Psoas muscle (tissue), 8 donors: ENCODE measurements around the gene C20orf202. TPM values are rescaled to one million over a fixed set of nuclear protein-coding genes. Genes with fewer than 3 reads are reported as not detected.

Experiments
- ATAC-seq, 4 donors: fragments of 200-7000 bp; cut with Tn5 transposase; one replicate each; pipeline ENCODE4 v1.9.1; 2020; ENCODE audit warnings: moderate library complexity in 3 of 4, mild to moderate bottlenecking in 2 of 4
- DNase-seq, 2 donors: peaks; one replicate each; pipeline ENCODE4 v3.0.0-alpha.2; 2020
- H3K27ac ChIP-seq: fragments of 200-600 bp; one replicate; pipeline ENCODE4 v1.8.0; 2022
- H3K27me3 ChIP-seq, 3 donors: fragments of 200-600 bp in 1 of 3; one replicate each; pipeline versions ENCODE4 v1.6.1 to v1.8.0; 2013 to 2022; ENCODE audit warnings: low read length in 2 of 3, mild to moderate bottlenecking in 2 of 3, moderate library complexity in 1 of 3; ENCODE audit not compliant: insufficient read depth in 3 of 3
- H3K36me3 ChIP-seq, 2 donors: fragments of 200-600 bp in 1 of 2; one replicate each; pipeline versions ENCODE4 v1.6.1 to v1.8.0; 2013 to 2022; ENCODE audit warnings: low read depth in 1 of 2, mild to moderate bottlenecking in 1 of 2, moderate library complexity in 1 of 2; ENCODE audit not compliant: insufficient read depth in 1 of 2
- H3K4me1 ChIP-seq: fragments of 200-600 bp; one replicate; pipeline ENCODE4 v1.8.0; 2022
- H3K4me3 ChIP-seq: fragments of 200-600 bp; one replicate; pipeline ENCODE4 v1.8.0; 2022; ENCODE audit warnings: mild to moderate bottlenecking
- H3K9me3 ChIP-seq: fragments of 200-600 bp; one replicate; pipeline ENCODE4 v1.8.0; 2022
- CTCF ChIP-seq: fragments of 200-600 bp; IDR thresholded peaks from one replicate; pipeline ENCODE4 v1.8.0; 2022; ENCODE audit warnings: antibody characterized with exemption
- WGBS, 3 donors: extraction: QIAGEN DNeasy Blood & Tissue Kit; methylation state at CpG; one replicate each; pipeline versions ENCODE4 v1.1.6 to v1.1.7; 2013; 5-methylcytosine and 5-hydroxymethylcytosine counted together
- intact Hi-C, 2 donors: fragments of 100-400 bp; cut with DNase I; formaldehyde crosslinking; loops; one replicate each; pipeline versions ENCODE4 v1.11.0 to v1.14.2; 2022
- polyA plus RNA-seq, 3 donors: library from polyadenylated mRNA; stranded (reverse); fragments of 200-250 nt; gene quantifications; one replicate each; pipeline ENCODE4 v1.2.3, GENCODE V29; 2013
- total RNA-seq, 4 donors: library from RNA; stranded (reverse); fragmentation: NEBNext Ultra II Directional in 2 of 4; extraction: Animal tissue kit (Norgen Biotek cat#: 25700) in 2 of 4; gene quantifications; one replicate each; pipeline versions ENCODE4 v1.2.1 to v1.2.4, GENCODE V29; 2021 to 2023
- donor health status: healthy with polysubstance abuse.
- donor health status: DM: no; HTN: no; CAD: no; lungs with moderate emphysema.
- donor health status: Bipolar disorder and iron deficiency.
- donor health status: healthy.
- donor health status: DM: yes; HTN: yes; CAD: no.
- donor health status: DM: no; HTN: no; CAD: no.
- donor health status: DM: no; HTN: no; CAD: no.
- donor health status: DM: yes; HTN: yes; CAD: no.

C20orf202 gene
- total and polyA plus RNA-seq, 7 donors, result 0.05 to 0.32 (median 0.12) TPM; not detected in 1

GRCh38 chr20:1199964-1200363, 3.3 kb upstream of the C20orf202 start:
- DNase-seq (no peak), ATAC-seq (no peak)
- Histone ChIP-seq H3K4me1 (no peaks in the 10 kb centered on the region), H3K27me3 (no peaks in the 10 kb centered on the region), H3K27ac (no peak overlapping the region), H3K36me3 (no peaks in the 10 kb centered on the region), H3K9me3 (no peaks in the 10 kb centered on the region), H3K4me3 (no peak overlapping the region)
- intact Hi-C loops, result no loop called here
- WGBS, 3 donors, result 88 to 98% (median 97%) methylated on average over 1 of the region's 1 CpG
- TF ChIP-seq CTCF, result no peak

DNA sequence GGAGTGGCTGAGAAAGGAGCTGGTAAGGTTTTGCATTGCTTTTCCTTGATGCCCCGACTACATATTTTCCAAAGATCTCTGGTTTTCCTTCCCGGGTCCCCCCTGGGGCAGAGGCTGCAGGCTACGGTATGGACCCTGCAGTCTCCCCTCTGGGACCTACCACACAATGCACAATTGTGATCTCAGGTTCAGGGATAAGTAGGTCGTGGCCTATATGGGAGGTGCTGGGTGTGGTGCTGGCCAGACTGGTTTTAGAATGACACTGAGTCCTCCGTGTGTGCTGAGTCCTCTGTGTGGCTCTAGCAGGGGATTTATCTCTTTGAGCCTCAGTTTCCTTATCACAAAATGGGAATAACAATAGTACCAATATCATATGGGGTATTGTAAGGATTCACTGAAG, 376 bp downstream of the C20orf202 start:
- no peak for TF ChIP-seq CTCF
- no peak overlapping the region for H3K4me3 ChIP-seq

GRCh38 chr20:1204113-1204512, 859 bp downstream of the C20orf202 start:
- Histone ChIP-seq H3K9me3 (no peaks in the 10 kb centered on the region), H3K4me1 (no peaks in the 10 kb centered on the region), H3K27me3 (no peaks in the 10 kb centered on the region), H3K27ac (no peak overlapping the region), H3K36me3 (no peaks in the 10 kb centered on the region), H3K4me3 (no peak overlapping the region)
- DNase-seq (no peak), ATAC-seq (no peak)
- WGBS, 3 donors, result 56 to 69% (median 58%) methylated on average over 5 of the region's 5 CpGs
- intact Hi-C loops, result no loop called here
- TF ChIP-seq CTCF, result no peak

More for the DNA sequence above, 376 bp downstream of the C20orf202 start:
- no peaks in the 10 kb centered on the region for H3K27me3 ChIP-seq
- 55 to 65% (median 58%) methylated on average over 5 of the region's 5 CpGs for WGBS, 3 donors
- no peak for DNase-seq
- no peaks in the 10 kb centered on the region for H3K9me3 ChIP-seq
- no peak for ATAC-seq
- no peaks in the 10 kb centered on the region for H3K36me3 ChIP-seq
- no peak overlapping the region for H3K27ac ChIP-seq
- H3K4me1 ChIP-seq, result no peaks in the 10 kb centered on the region
- intact Hi-C loops, result no loop called here

GRCh38 chr20:1204576-1204975, 1.3 kb downstream of the C20orf202 start:
- DNase-seq (no peak), ATAC-seq (no peak)
- H3K4me1 ChIP-seq, result no peaks in the 10 kb centered on the region
- no peak overlapping the region for H3K4me3 ChIP-seq
- intact Hi-C loops, result no loop called here
- no peak overlapping the region for H3K27ac ChIP-seq
- H3K9me3 ChIP-seq, result no peaks in the 10 kb centered on the region
- no peaks in the 10 kb centered on the region for H3K36me3 ChIP-seq
- WGBS, 3 donors, result 68 to 73% (median 70%) methylated on average over 2 of the region's 2 CpGs
- H3K27me3 ChIP-seq, result no peaks in the 10 kb centered on the region
- no peak for TF ChIP-seq CTCF

- no peaks in the 10 kb centered on the region for H3K27me3 ChIP-seq
- H3K36me3 ChIP-seq, result no peaks in the 10 kb centered on the region
- no peaks in the 10 kb centered on the region for H3K9me3 ChIP-seq
- H3K4me3 ChIP-seq, result no peak overlapping the region
- no peak overlapping the region for H3K27ac ChIP-seq
- 89 to 93% (median 91%) methylated on average over 8 of the region's 8 CpGs for WGBS, 3 donors
- H3K4me1 ChIP-seq, result no peaks in the 10 kb centered on the region
- DNase-seq, result no peak
- ATAC-seq, result no peak
- TF ChIP-seq CTCF, result no peak
- intact Hi-C loops, result no loop called here
Measured at GRCh38 chr20:1205802-1206201, 2.5 kb downstream of the C20orf202 start.
